ENCODE results near the gene ELMOD2.
"Not testable (repeated sequence)": the region's sequence is repeated elsewhere in the genome, so short reads cannot be mapped to it uniquely, and the experiment has no call there.

Gene ELMOD2

DNA sequence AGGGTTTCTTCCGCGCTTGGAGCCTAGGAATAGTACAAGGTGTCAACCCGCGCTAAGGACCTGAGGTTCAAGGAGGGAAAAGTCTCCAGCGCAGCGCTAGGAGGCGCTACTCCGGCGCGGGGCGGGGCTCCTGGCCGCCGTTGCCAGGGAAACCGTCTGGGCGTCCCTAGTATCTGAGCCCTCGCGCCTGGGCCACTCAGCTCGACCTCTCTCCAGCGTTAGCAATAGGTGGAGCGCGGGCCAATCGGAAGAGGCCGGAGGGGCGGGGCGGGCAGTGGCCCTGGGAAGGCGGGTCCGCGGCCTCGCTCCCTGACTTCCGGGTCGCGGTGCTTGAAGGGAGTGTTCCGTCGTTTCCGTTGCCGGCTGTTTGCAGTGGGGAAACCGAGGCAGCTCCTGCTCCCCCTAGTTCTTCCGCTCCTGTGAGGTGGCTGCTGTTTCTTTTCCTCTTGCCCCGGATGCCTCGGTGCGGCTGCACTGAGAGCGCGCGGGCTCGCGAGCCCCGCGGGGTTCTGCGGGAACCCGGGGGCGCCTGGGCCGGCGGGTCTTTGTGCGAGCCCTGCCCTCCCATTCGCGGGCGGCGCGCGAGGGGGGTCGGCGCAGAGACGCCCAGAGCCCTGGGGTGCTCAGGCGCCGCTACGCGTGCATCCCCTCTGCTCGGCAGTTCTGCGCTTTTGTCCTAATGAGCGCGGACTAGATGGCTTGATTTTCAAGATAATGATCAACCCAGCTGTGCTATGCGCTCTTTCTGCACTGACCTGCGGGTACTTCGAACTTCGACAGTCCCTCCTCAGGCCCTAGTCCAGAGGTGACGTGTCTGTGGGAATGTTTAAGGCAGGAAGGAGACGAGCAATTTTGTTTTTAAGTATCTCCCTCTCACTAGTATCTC is at the start of gene ELMOD2:
Gene ELMOD2, plus strand, starts transcription at position 312 of the 886 bp plus-strand sequence. CDS start 1,261 bp downstream, outside the sequence.
- DNase-seq (ENCODE audit: extremely low read depth in 1 of 2, low read depth in 1 of 2) = peak; percentile 95

DNA sequence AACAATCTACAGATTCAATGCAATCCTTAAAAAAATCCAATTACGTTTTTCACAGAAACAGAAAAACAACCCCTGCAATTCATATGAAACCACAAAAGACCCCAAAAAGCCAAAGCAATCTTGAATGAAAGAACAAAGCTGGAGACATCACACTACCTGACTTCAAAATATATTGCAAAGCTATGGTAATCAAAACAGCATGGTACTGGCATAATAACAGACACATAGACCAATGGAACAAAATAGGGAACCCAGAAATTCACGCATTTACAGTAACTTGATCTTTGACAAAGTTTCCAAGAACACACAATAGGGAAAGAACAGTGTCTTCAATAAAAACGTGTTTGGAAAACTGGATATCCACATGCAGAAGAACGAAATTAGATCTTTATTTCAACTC is 40.5 kb upstream of the ELMOD2 start:
- DNase-seq (ENCODE audit: extremely low read depth in 1 of 2, low read depth in 1 of 2) = no peak

- no peak for DNase-seq (ENCODE audit: extremely low read depth in 1 of 2, low read depth in 1 of 2)
Measured at GRCh38 chr4:140485939-140486338, 38.0 kb upstream of the ELMOD2 start.

DNA sequence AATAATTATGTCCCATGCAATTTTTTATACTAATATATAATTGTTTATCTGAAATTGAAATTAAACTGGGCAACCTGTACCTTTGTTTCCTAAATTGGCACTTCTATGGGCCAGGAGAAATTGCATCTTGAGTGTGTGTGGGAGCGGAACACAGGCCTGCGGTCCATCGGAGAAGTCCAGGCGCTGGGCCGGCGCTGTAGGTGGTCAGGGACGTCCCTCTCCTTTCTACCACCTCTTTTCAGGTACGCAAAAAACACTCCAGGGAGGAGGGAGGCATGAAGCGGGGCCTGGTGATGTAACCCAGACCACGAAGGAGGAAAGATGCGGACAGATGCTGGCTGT is 26.6 kb upstream of the ELMOD2 start:
- DNase-seq (ENCODE audit: extremely low read depth in 1 of 2, low read depth in 1 of 2) = no peak

- DNase-seq (ENCODE audit: extremely low read depth in 1 of 2, low read depth in 1 of 2) = no peak
Measured at GRCh38 chr4:140497747-140498636, 26.0 kb upstream of the ELMOD2 start, which contains the start of gene MGAT4D. MGAT4D (minus strand) TSS chr4:140498293; CDS start chr4:140498222, 71 bp downstream.

DNA sequence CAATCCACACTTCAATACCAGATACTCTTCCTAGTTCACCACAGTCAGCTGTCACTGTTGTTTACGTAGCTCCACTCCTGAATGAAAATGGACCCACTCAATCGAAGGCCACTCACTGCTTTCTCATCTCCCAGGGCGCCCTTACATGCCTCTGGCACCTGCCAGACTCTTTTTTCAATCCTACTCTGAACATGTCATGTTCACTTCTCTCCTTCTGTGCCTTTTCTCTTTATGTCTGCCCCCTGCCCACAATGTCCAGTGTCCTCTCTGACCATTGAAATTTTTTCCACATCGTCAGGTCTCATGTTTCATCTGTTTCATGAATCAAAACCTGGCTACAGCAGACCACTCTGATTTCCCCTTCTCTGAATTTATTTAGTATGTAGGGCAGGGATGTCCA is 24.6 kb upstream of the ELMOD2 start:
- no peak for DNase-seq (ENCODE audit: extremely low read depth in 1 of 2, low read depth in 1 of 2)

GRCh38 chr4:140504261-140504660 is 19.7 kb upstream of the ELMOD2 start:
- no peak for DNase-seq (ENCODE audit: extremely low read depth in 1 of 2, low read depth in 1 of 2)

GRCh38 chr4:140513765-140514164 is 10.2 kb upstream of the ELMOD2 start:
- not testable (repeated sequence) for DNase-seq (ENCODE audit: extremely low read depth in 1 of 2, low read depth in 1 of 2)

- DNase-seq (ENCODE audit: extremely low read depth in 1 of 2, low read depth in 1 of 2) = no peak
Measured at GRCh38 chr4:140515423-140515822, 8.5 kb upstream of the ELMOD2 start.

GRCh38 chr4:140523370-140523856 is 555 bp upstream of the ELMOD2 start:
- no peak for DNase-seq (ENCODE audit: extremely low read depth in 1 of 2, low read depth in 1 of 2)

GRCh38 chr4:140529434-140529833 is 5.5 kb downstream of the ELMOD2 start:
- DNase-seq (ENCODE audit: extremely low read depth in 1 of 2, low read depth in 1 of 2) = no peak

- no peak for DNase-seq (ENCODE audit: extremely low read depth in 1 of 2, low read depth in 1 of 2)
Measured at GRCh38 chr4:140533951-140534480, 10.0 kb downstream of the ELMOD2 start.

- DNase-seq (ENCODE audit: extremely low read depth in 1 of 2, low read depth in 1 of 2) = no peak
Measured at GRCh38 chr4:140556372-140557085, 32.6 kb downstream of the ELMOD2 start.

DNA sequence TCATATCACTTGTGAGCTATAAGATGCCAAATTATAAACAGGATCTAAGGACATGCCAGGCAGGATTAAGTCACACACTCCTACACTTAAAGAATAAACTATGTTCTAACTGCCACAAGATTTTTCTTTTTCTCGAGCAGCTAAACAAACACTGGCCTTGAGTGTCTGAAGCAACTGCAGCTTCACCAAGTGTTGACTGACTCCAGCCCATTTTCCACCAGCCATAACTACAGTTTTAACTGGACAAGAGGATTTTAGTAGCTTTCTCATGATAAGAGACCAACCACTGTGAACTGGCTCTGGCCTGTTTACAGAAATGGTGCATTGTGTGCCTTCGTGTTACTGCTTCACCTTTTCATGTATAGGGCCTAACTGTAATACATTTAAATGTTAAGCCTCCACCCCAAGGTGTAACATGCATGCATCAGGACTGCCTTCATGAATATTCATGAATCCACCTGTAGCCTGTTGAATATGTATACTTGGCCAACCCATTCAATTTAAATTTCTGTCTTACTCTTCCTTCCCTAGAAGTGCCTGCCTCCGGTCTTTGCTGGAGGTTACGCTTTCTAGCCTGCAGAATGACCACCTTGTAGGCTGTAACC is 34.0 kb downstream of the ELMOD2 start:
- no peak for DNase-seq (ENCODE audit: extremely low read depth in 1 of 2, low read depth in 1 of 2)

DNA sequence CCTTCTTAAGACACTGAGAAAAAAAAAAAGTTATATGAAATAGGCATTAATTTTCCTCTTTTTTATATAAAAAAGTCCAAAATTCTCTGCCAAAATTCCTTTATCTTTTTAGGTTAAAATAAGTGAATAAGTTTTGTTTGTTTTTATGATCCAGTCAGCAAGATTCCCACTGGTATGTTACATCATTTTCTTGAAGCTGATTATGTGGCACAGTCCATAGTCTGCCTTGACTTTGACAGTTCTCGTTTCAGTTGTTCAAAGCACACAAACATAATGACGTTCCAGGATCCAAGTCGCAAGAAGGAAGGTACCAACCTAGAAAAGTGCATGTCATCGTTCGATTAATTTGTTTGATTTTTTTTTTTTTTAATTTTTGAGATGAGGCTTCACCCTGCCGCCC is 35.7 kb downstream of the ELMOD2 start:
- no peak for DNase-seq (ENCODE audit: extremely low read depth in 1 of 2, low read depth in 1 of 2)

DNA sequence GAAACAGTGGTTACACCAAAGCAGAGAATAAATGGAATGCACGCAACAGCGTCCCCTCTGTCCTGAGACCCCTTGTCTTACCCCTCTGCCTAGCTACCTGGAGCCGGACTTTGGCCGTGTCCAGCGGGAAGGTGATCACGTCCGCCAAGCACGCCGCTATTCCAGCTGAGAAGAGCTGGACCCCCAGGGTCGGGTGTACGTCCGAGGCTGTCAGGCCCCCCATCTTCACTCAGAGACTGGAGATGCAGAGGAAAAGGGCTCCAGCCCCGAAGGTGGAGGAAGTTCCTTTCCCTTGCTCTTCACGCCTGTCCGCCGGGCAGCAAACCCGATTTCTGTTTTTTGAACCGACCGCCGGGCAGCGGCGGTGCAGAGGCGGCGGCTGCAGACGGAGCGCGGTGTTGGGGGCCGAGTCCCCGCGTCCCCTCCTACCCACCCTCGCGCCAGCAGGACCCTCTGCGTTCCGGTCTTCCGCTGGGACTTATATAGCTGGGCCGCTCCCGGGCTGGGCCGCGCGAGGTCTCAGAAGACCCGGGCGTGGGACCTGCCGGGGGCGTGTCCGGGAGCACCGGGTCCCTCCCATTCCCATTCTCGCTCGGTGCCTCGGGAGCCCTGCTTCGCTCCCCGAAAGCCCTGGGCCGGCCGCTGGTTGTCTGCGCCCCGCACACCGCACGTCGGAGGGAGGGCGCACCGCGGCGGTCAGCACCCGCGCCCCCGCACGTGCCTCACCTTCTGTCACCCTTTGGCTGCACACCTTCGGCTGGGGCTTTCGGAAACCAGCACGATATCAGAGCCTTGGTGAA is 44.7 kb downstream of the ELMOD2 start, which contains the start of gene UCP1:
Gene UCP1, minus strand, starts transcription at position 455 of the 800 bp plus-strand sequence. Its CDS starts 232 bp downstream, at position 223.
- no peak for DNase-seq (ENCODE audit: extremely low read depth in 1 of 2, low read depth in 1 of 2)

- DNase-seq (ENCODE audit: extremely low read depth in 1 of 2, low read depth in 1 of 2) = no peak
Measured at GRCh38 chr4:140569307-140569638, 45.3 kb downstream of the ELMOD2 start.

- DNase-seq (ENCODE audit: extremely low read depth in 1 of 2, low read depth in 1 of 2) = no peak
Measured at GRCh38 chr4:140571620-140572019, 47.7 kb downstream of the ELMOD2 start.

DNA sequence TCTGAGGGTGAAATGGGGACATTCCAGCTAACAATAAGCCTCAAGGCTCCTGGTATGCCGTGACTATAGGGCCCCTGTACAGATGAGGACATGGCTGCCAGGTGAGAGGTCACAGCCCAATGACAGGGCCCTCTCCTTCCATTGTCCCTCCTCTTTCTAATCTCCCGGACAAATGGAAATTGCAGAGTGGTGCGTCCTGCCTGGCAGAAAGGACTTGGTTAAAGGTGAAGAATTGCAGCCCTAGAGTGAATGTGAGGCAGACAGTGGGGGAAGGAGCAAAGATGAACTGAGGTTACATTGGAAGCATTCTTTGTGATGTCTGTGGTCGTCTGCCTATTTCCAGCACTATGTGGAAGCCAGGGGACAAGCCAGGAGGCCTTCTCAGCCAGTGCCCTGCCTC is 51.5 kb downstream of the ELMOD2 start:
- DNase-seq (ENCODE audit: extremely low read depth in 1 of 2, low read depth in 1 of 2) = no peak

Measured in activated CD8-positive, alpha-beta memory T cell treated with anti-CD3 and anti-CD28 coated beads for 1 hour (primary cell).